PC-3 (cell line): ENCODE measurements around the gene RRAS2.

Experiments
- EZH2 ChIP-seq: fragments of 300-600 bp; sonication (generic); IDR thresholded peaks from one replicate; pipeline ENCODE4 v1.6.1; 2017; ENCODE audit warnings: antibody characterized with exemption, mild to moderate bottlenecking, low read length; ENCODE audit not compliant: unreplicated experiment
- EZH2phosphoT487 ChIP-seq: fragments of 300-600 bp; sonication (generic); IDR thresholded peaks from 2 replicates; pipeline ENCODE4 v1.6.1; 2018; ENCODE audit warnings: mild to moderate bottlenecking, antibody characterized with exemption, low read length, borderline replicate concordance
- TF ChIP-seq, protein P1 (sequence below): fragments of 300-600 bp; sonication (generic); conservative IDR thresholded peaks from 2 replicates; pipeline ENCODE4 v1.5.1; 2017; ENCODE audit warnings: antibody characterized with exemption, low read depth, mild to moderate bottlenecking, low read length

DNA sequence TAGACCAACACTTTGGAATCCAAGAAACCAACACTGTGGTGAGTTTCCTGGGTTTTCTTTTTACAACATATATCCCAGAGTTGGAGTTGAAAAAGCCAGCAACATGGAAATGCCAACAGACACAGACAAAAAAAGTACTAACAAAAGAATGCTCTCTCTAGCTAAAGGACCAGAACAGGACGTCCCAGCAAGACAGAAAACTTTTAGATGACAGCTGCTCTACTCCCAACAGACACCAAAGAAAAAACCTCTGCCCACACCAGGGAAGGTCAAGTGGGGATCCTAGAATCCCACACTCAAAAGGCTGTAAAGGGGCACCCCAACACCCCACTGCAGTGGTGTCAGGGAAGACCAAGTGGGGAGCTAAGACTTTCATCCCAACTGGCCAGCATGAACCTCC, 23.3 kb downstream of the RRAS2 start:
- TF ChIP-seq, protein P1, sequence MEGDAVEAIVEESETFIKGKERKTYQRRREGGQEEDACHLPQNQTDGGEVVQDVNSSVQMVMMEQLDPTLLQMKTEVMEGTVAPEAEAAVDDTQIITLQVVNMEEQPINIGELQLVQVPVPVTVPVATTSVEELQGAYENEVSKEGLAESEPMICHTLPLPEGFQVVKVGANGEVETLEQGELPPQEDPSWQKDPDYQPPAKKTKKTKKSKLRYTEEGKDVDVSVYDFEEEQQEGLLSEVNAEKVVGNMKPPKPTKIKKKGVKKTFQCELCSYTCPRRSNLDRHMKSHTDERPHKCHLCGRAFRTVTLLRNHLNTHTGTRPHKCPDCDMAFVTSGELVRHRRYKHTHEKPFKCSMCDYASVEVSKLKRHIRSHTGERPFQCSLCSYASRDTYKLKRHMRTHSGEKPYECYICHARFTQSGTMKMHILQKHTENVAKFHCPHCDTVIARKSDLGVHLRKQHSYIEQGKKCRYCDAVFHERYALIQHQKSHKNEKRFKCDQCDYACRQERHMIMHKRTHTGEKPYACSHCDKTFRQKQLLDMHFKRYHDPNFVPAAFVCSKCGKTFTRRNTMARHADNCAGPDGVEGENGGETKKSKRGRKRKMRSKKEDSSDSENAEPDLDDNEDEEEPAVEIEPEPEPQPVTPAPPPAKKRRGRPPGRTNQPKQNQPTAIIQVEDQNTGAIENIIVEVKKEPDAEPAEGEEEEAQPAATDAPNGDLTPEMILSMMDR: no peak
- no peak for TF ChIP-seq EZH2
- no peak for TF ChIP-seq EZH2phosphoT487
